Mammary epithelial cell (primary cell): ENCODE measurements around the gene CYP26C1.

Source experiments
- EZH2 ChIP-seq: IDR thresholded peaks from 2 replicates; pipeline ENCODE4 v1.6.1; 2012; ENCODE audit warnings: low read length, inconsistent platforms, borderline replicate concordance
- TF ChIP-seq, protein P1 (sequence below), 2 donors: IDR thresholded peaks in 1 of 2; conservative IDR thresholded peaks in 1 of 2; 2 replicates each; pipeline ENCODE4 v1.5.1; 2011 to 2012; ENCODE audit warnings: inconsistent platforms in 2 of 2, low read length in 2 of 2, mild to moderate bottlenecking in 2 of 2, control low read depth in 1 of 2, low read depth in 1 of 2; ENCODE audit not compliant: insufficient read depth in 1 of 2; ENCODE audit errors: extremely low read depth in 1 of 2

DNA sequence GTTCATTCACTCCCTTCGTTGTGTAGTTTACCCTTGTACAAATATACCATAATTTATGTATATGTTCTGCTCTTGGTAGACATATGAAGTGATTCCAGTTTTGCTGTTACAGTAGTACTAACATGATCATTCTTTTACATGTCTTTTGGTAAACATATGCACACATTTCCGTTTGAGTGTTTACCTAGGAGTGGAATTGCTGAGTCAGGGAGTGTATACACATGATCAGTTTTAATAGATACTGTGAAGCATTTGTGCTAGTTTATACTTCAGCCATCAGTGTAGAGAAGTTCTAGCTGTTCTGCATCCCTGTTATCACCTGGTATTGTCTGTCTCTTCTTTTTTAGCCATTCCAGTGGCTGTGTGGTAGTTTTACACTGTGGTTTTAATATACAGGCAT is 34.5 kb upstream of the CYP26C1 start:
- TF ChIP-seq, protein P1, sequence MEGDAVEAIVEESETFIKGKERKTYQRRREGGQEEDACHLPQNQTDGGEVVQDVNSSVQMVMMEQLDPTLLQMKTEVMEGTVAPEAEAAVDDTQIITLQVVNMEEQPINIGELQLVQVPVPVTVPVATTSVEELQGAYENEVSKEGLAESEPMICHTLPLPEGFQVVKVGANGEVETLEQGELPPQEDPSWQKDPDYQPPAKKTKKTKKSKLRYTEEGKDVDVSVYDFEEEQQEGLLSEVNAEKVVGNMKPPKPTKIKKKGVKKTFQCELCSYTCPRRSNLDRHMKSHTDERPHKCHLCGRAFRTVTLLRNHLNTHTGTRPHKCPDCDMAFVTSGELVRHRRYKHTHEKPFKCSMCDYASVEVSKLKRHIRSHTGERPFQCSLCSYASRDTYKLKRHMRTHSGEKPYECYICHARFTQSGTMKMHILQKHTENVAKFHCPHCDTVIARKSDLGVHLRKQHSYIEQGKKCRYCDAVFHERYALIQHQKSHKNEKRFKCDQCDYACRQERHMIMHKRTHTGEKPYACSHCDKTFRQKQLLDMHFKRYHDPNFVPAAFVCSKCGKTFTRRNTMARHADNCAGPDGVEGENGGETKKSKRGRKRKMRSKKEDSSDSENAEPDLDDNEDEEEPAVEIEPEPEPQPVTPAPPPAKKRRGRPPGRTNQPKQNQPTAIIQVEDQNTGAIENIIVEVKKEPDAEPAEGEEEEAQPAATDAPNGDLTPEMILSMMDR (conservative IDR thresholded peaks at IDR 0.05 in 1 of 2, IDR thresholded peaks at IDR 0.05 in 1 of 2; ENCODE audit: extremely low read depth in 1 of 2, insufficient read depth in 1 of 2, low read depth in 1 of 2, low read length in 2 of 2) = no peak
- TF ChIP-seq EZH2 = no peak
